ENCODE measurements around the gene SH3YL1.

The SH3YL1 gene

GRCh38 chr2:175880-176820 lies 87.7 kb downstream of the SH3YL1 start:
- no peak for DNase-seq

- no peak for DNase-seq
Observed at GRCh38 chr2:175161-175786, 88.6 kb downstream of the SH3YL1 start.

- DNase-seq = peak; percentile 6
Observed at GRCh38 chr2:172120-172519, 91.7 kb downstream of the SH3YL1 start.

- no peak for DNase-seq
Observed at GRCh38 chr2:169741-170140, 94.1 kb downstream of the SH3YL1 start.

Data from SHP77 treated with DMSO at 0.1 percent for 48 hours (cell line).